ENCODE results near the gene IRF2BP2. TPM values are rescaled to one million over a fixed set of nuclear protein-coding genes. Genes with fewer than 3 reads are reported as not detected.
A peak's percentile ranks its signal among the peaks of the same experiment; 100 is the strongest.

Gene IRF2BP2
- total RNA-seq, 1 donor from 2014 or later = 126 TPM

GRCh38 chr1:234593771-234594504, 16.0 kb downstream of the IRF2BP2 start:
- no peak overlapping the region for H3K4me3 Mint-ChIP-seq (ENCODE audit: unreplicated experiment)
- H3K27ac Mint-ChIP-seq (ENCODE audit: unreplicated experiment) = peak overlapping the region; percentile 48
- H3K9ac ChIP-seq (ENCODE audit: low read length) = no peak overlapping the region
- H3K4me1 Mint-ChIP-seq (ENCODE audit: low read depth, unreplicated experiment) = peaks cover 7% of the 10 kb centered on the region
- TF ChIP-seq CTCF (IDR thresholded peaks at IDR 0.05; ENCODE audit: insufficient read depth, low read depth, low read length) (no peak), EZH2 (IDR thresholded peaks at IDR 0.05; ENCODE audit: insufficient read depth, low read length) (no peak)
- H3K9me3 Mint-ChIP-seq (ENCODE audit: unreplicated experiment) = peaks cover 12% of the 10 kb centered on the region
- H4K20me1 ChIP-seq (ENCODE audit: insufficient read depth, low read length) = no peaks in the 10 kb centered on the region
- no peak overlapping the region for H3K27ac ChIP-seq (ENCODE audit: low read depth, low read length)
- DNase-seq (ENCODE audit: low read depth) (no peak), FAIRE-seq (no peak)
- no peak overlapping the region for H3K4me2 ChIP-seq (ENCODE audit: low read length)
- H3K27me3 Mint-ChIP-seq (ENCODE audit: low read depth, unreplicated experiment) = peaks cover 8% of the 10 kb centered on the region
- no peaks in the 10 kb centered on the region for H3K36me3 ChIP-seq (ENCODE audit: insufficient read depth, low read length)
- H2AFZ ChIP-seq (ENCODE audit: low read depth, low read length) = no peak overlapping the region
- no peaks in the 10 kb centered on the region for H3K79me2 ChIP-seq (ENCODE audit: insufficient read depth, low read length)
- peaks cover 10% of the 10 kb centered on the region for H3K36me3 Mint-ChIP-seq (ENCODE audit: low read depth, unreplicated experiment)
- H3K9me3 ChIP-seq (ENCODE audit: insufficient read depth, low read depth, low read length) = no peaks in the 10 kb centered on the region
- H3K4me3 ChIP-seq (ENCODE audit: insufficient read depth, low read depth, low read length) = no peak overlapping the region
- peaks cover 6% of the 10 kb centered on the region for H3K4me1 ChIP-seq (ENCODE audit: insufficient read depth, low read length)
- H3K27me3 ChIP-seq (ENCODE audit: insufficient read depth, low read length) = no peaks in the 10 kb centered on the region

GRCh38 chr1:234593109-234593508, 16.9 kb downstream of the IRF2BP2 start:
- H4K20me1 ChIP-seq (ENCODE audit: insufficient read depth, low read length) = no peaks in the 10 kb centered on the region
- FAIRE-seq (no peak), DNase-seq (ENCODE audit: low read depth) (no peak)
- H3K4me3 ChIP-seq (ENCODE audit: insufficient read depth, low read depth, low read length) = no peak overlapping the region
- no peak overlapping the region for H3K9ac ChIP-seq (ENCODE audit: low read length)
- H3K27ac ChIP-seq (ENCODE audit: low read depth, low read length) = no peak overlapping the region
- H3K9me3 ChIP-seq (ENCODE audit: insufficient read depth, low read depth, low read length) = no peaks in the 10 kb centered on the region
- H3K4me3 Mint-ChIP-seq (ENCODE audit: unreplicated experiment) = no peak overlapping the region
- no peaks in the 10 kb centered on the region for H3K36me3 ChIP-seq (ENCODE audit: insufficient read depth, low read length)
- H3K27ac Mint-ChIP-seq (ENCODE audit: unreplicated experiment) = no peak overlapping the region
- H2AFZ ChIP-seq (ENCODE audit: low read depth, low read length) = no peak overlapping the region
- H3K79me2 ChIP-seq (ENCODE audit: insufficient read depth, low read length) = no peaks in the 10 kb centered on the region
- H3K36me3 Mint-ChIP-seq (ENCODE audit: low read depth, unreplicated experiment) = peaks cover 10% of the 10 kb centered on the region
- no peak for TF ChIP-seq EZH2 (IDR thresholded peaks at IDR 0.05; ENCODE audit: insufficient read depth, low read length)
- TF ChIP-seq CTCF (IDR thresholded peaks at IDR 0.05; ENCODE audit: insufficient read depth, low read depth, low read length) = no peak
- no peaks in the 10 kb centered on the region for H3K4me1 ChIP-seq (ENCODE audit: insufficient read depth, low read length)
- no peak overlapping the region for H3K4me2 ChIP-seq (ENCODE audit: low read length)
- peaks cover 12% of the 10 kb centered on the region for H3K9me3 Mint-ChIP-seq (ENCODE audit: unreplicated experiment)
- no peaks in the 10 kb centered on the region for H3K4me1 Mint-ChIP-seq (ENCODE audit: low read depth, unreplicated experiment)
- H3K27me3 Mint-ChIP-seq (ENCODE audit: low read depth, unreplicated experiment) = peaks cover 8% of the 10 kb centered on the region
- no peaks in the 10 kb centered on the region for H3K27me3 ChIP-seq (ENCODE audit: insufficient read depth, low read length)

- Histone ChIP-seq H3K79me2 (ENCODE audit: insufficient read depth, low read length) (no peaks in the 10 kb centered on the region), H3K36me3 (ENCODE audit: insufficient read depth, low read length) (no peaks in the 10 kb centered on the region), H3K9ac (ENCODE audit: low read length) (no peak overlapping the region), H4K20me1 (ENCODE audit: insufficient read depth, low read length) (no peaks in the 10 kb centered on the region), H3K4me3 (ENCODE audit: insufficient read depth, low read depth, low read length) (no peak overlapping the region), H3K27ac (ENCODE audit: low read depth, low read length) (no peak overlapping the region), H3K4me2 (ENCODE audit: low read length) (no peak overlapping the region), H3K27me3 (ENCODE audit: insufficient read depth, low read length) (no peaks in the 10 kb centered on the region), H2AFZ (ENCODE audit: low read depth, low read length) (no peak overlapping the region), H3K9me3 (ENCODE audit: insufficient read depth, low read depth, low read length) (no peaks in the 10 kb centered on the region), H3K4me1 (ENCODE audit: insufficient read depth, low read length) (no peaks in the 10 kb centered on the region)
- H3K36me3 Mint-ChIP-seq (ENCODE audit: low read depth, unreplicated experiment) = peaks cover 10% of the 10 kb centered on the region
- H3K9me3 Mint-ChIP-seq (ENCODE audit: unreplicated experiment) = peaks cover 12% of the 10 kb centered on the region
- TF ChIP-seq CTCF (IDR thresholded peaks at IDR 0.05; ENCODE audit: insufficient read depth, low read depth, low read length) (no peak), EZH2 (IDR thresholded peaks at IDR 0.05; ENCODE audit: insufficient read depth, low read length) (no peak)
- no peaks in the 10 kb centered on the region for H3K4me1 Mint-ChIP-seq (ENCODE audit: low read depth, unreplicated experiment)
- FAIRE-seq (no peak), DNase-seq (ENCODE audit: low read depth) (no peak)
- H3K4me3 Mint-ChIP-seq (ENCODE audit: unreplicated experiment) = no peak overlapping the region
- peaks cover 8% of the 10 kb centered on the region for H3K27me3 Mint-ChIP-seq (ENCODE audit: low read depth, unreplicated experiment)
- no peak overlapping the region for H3K27ac Mint-ChIP-seq (ENCODE audit: unreplicated experiment)
Observed at GRCh38 chr1:234592240-234592639, 17.7 kb downstream of the IRF2BP2 start.
